HG02970 (cell line): ENCODE measurements around the gene ZNF93.
"Not testable (repeated sequence)": the region's sequence is repeated elsewhere in the genome, so short reads cannot be mapped to it uniquely, and the experiment has no call there.

Source experiments
- ATAC-seq: cut with Tn5 transposase; IDR thresholded peaks from one replicate; pipeline ENCODE4 v1.9.1; 2021; ENCODE audit warnings: mild to moderate bottlenecking, moderate library complexity, moderate number of reproducible peaks; ENCODE audit not compliant: unreplicated experiment, low FRiP score

The ZNF93 gene

GRCh38 chr19:19900729-19901444 is at the start of gene ZNF93:
Gene ZNF93 (plus strand): TSS chr19:19900946. CDS start chr19:19901089, 143 bp downstream.
- peak; percentile 86 for ATAC-seq

GRCh38 chr19:19851740-19852139 is 49.0 kb upstream of the ZNF93 start:
- not testable (repeated sequence) for ATAC-seq

GRCh38 chr19:19858751-19859150 is 42.0 kb upstream of the ZNF93 start:
- ATAC-seq = no peak

GRCh38 chr19:19860756-19861390 is 39.9 kb upstream of the ZNF93 start:
- ATAC-seq = no peak

GRCh38 chr19:19865750-19866610 is 34.8 kb upstream of the ZNF93 start, which contains the start of gene ZNF253:
Gene ZNF253 (plus strand): TSS chr19:19865882. CDS start chr19:19865997, 115 bp downstream.
- ATAC-seq = peak; percentile 86

GRCh38 chr19:19866611-19867248 is 34.0 kb upstream of the ZNF93 start:
- peak; percentile 19 for ATAC-seq

- not testable (repeated sequence) for ATAC-seq
Observed at GRCh38 chr19:19870086-19870485, 30.7 kb upstream of the ZNF93 start.

- no peak for ATAC-seq
Observed at GRCh38 chr19:19871932-19872331, 28.8 kb upstream of the ZNF93 start.

GRCh38 chr19:19873381-19873780 is 27.4 kb upstream of the ZNF93 start:
- ATAC-seq = no peak

- no peak for ATAC-seq
Observed at GRCh38 chr19:19877724-19878123, 23.0 kb upstream of the ZNF93 start.

- no peak for ATAC-seq
Observed at GRCh38 chr19:19884583-19884982, 16.2 kb upstream of the ZNF93 start.

GRCh38 chr19:19892055-19892941 is 8.4 kb upstream of the ZNF93 start:
- ATAC-seq = not testable (repeated sequence)

- ATAC-seq = no peak
Observed at GRCh38 chr19:19900139-19900728, 512 bp upstream of the ZNF93 start.

GRCh38 chr19:19907551-19907950 is 6.8 kb downstream of the ZNF93 start:
- ATAC-seq = not testable (repeated sequence)

GRCh38 chr19:19909654-19910053 is 8.9 kb downstream of the ZNF93 start:
- ATAC-seq = no peak

GRCh38 chr19:19911150-19911549 is 10.4 kb downstream of the ZNF93 start:
- ATAC-seq = no peak

GRCh38 chr19:19914596-19914995 is 13.8 kb downstream of the ZNF93 start:
- no peak for ATAC-seq

GRCh38 chr19:19930417-19930816 is 29.7 kb downstream of the ZNF93 start:
- not testable (repeated sequence) for ATAC-seq
